Natural killer cell (primary cell): ENCODE data around the gene RABGAP1L. TPM values are rescaled to one million over a fixed set of nuclear protein-coding genes. Genes with fewer than 3 reads are reported as not detected.

Experiments used
- ATAC-seq, 3 donors: fragments of 150-1000 bp in 2 of 3; fragments of 200-7000 bp in 1 of 3; cut with Tn5 transposase; 1 replicate in 1 of 3; 2 replicates in 2 of 3; pipeline ENCODE4 v1.10.0; 2021; ENCODE audit warnings: mild to moderate bottlenecking in 2 of 3, moderate library complexity in 2 of 3
- DNase-seq, 2 donors: peaks; one replicate each; pipeline versions ENCODE4 v3.0.0 to v3.0.0-alpha.2; 2013 to 2021; ENCODE audit warnings: mixed read lengths in 1 of 2
- H3K27ac ChIP-seq: one replicate; pipeline ENCODE4 v1.5.1; 2013; ENCODE audit warnings: mild to moderate bottlenecking, low read length
- H3K27me3 ChIP-seq: one replicate; pipeline ENCODE4 v1.6.1; 2013; ENCODE audit warnings: low read length; ENCODE audit not compliant: control insufficient read depth, insufficient read depth
- H3K36me3 ChIP-seq: one replicate; pipeline ENCODE4 v1.6.1; 2013; ENCODE audit warnings: low read length; ENCODE audit not compliant: control insufficient read depth, insufficient read depth
- H3K4me1 ChIP-seq: one replicate; pipeline ENCODE4 v1.6.1; 2013; ENCODE audit warnings: low read length; ENCODE audit not compliant: control insufficient read depth, insufficient read depth
- H3K4me3 ChIP-seq: one replicate; pipeline ENCODE4 v1.5.1; 2013; ENCODE audit warnings: low read length
- H3K9me3 ChIP-seq: one replicate; pipeline ENCODE4 v1.6.1; 2013; ENCODE audit warnings: low read length; ENCODE audit not compliant: control insufficient read depth, insufficient read depth
- H3K27ac Mint-ChIP-seq, 2 donors: one replicate each; pipeline ENCODE4 v1.8.0; 2022; ENCODE audit warnings: mild to moderate bottlenecking in 2 of 2, mixed read lengths in 2 of 2, moderate library complexity in 1 of 2
- H3K27me3 Mint-ChIP-seq, 2 donors: one replicate each; pipeline ENCODE4 v1.8.0; 2022; ENCODE audit warnings: low read depth in 2 of 2, mixed read lengths in 2 of 2
- H3K36me3 Mint-ChIP-seq: one replicate; pipeline ENCODE4 v1.8.0; 2022; ENCODE audit warnings: mixed read lengths
- H3K4me1 Mint-ChIP-seq, 2 donors: one replicate each; pipeline ENCODE4 v1.8.0; 2022; ENCODE audit warnings: mixed read lengths in 2 of 2
- H3K4me3 Mint-ChIP-seq: one replicate; pipeline ENCODE4 v1.8.0; 2022; ENCODE audit warnings: mild to moderate bottlenecking, moderate library complexity, mixed read lengths
- H3K9me3 Mint-ChIP-seq, 2 donors: one replicate each; pipeline ENCODE4 v1.8.0; 2022; ENCODE audit warnings: mixed read lengths in 2 of 2
- WGBS: methylation state at CpG from one replicate; pipeline ENCODE4 v1.1.7; 2013; ENCODE audit warnings: missing lambda C conversion rate; ENCODE audit not compliant: insufficient coverage; 5-methylcytosine and 5-hydroxymethylcytosine counted together
- intact Hi-C: fragments of 100-400 bp; cut with micrococcal nuclease; formaldehyde crosslinking; loops from one replicate; pipeline ENCODE4 v1.14.2; 2022
- total RNA-seq, 4 donors: library from RNA; stranded (reverse); fragments of 120-200 nt in 1 of 4; gene quantifications; one replicate each; pipeline versions ENCODE4 v1.2.3 to v1.2.4, GENCODE V29; 2013 to 2022
- TF ChIP-seq, protein P1 (sequence below): fragments of 200-600 bp; IDR thresholded peaks from one replicate; pipeline ENCODE4 v1.8.0; 2022; ENCODE audit warnings: antibody characterized with exemption

RABGAP1L gene
- total RNA-seq, 3 donors from 2014 or later (not counting 1 experiment from before 2014, with no cell fraction given) = 145 to 168 (median 153) TPM

DNA sequence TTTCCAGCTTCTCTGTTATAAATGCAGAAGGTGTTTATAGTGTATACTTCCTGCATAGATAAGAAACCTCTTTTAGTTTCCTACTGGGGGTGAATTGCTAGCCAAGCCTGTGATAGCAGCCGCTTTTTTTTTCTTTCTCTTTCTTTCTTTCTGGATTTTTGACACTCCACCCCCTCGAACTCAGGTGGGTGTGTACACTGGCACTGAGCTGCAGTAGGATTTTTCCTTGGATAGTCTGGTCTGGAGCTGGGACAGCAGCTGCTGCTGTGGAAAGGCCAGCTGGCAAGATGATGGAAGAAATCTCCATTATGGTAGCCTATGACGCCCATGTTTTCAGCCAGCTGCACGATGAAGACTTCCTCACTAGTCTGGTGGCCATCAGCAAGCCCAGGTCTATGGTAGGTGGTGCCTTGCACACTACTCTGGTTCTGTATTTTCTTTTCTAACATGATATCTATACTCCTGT, 717.9 kb downstream of the RABGAP1L start:
- TF ChIP-seq, protein P1, sequence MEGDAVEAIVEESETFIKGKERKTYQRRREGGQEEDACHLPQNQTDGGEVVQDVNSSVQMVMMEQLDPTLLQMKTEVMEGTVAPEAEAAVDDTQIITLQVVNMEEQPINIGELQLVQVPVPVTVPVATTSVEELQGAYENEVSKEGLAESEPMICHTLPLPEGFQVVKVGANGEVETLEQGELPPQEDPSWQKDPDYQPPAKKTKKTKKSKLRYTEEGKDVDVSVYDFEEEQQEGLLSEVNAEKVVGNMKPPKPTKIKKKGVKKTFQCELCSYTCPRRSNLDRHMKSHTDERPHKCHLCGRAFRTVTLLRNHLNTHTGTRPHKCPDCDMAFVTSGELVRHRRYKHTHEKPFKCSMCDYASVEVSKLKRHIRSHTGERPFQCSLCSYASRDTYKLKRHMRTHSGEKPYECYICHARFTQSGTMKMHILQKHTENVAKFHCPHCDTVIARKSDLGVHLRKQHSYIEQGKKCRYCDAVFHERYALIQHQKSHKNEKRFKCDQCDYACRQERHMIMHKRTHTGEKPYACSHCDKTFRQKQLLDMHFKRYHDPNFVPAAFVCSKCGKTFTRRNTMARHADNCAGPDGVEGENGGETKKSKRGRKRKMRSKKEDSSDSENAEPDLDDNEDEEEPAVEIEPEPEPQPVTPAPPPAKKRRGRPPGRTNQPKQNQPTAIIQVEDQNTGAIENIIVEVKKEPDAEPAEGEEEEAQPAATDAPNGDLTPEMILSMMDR = no peak
- H3K27ac Mint-ChIP-seq = peak overlapping the region; percentile 39 to 67
- H3K36me3 ChIP-seq = peaks cover 5% of the 10 kb centered on the region
- DNase-seq = peak in 1 of 2 donors; percentile 7
- no peaks in the 10 kb centered on the region for H3K9me3 ChIP-seq
- H3K27me3 Mint-ChIP-seq = no peaks in the 10 kb centered on the region
- H3K4me1 Mint-ChIP-seq = peaks cover 19 to 21% of the 10 kb centered on the region in 2 donors
- ATAC-seq = no peak
- peaks cover 3% of the 10 kb centered on the region for H3K4me1 ChIP-seq
- intact Hi-C loops = no loop called here
- no peaks in the 10 kb centered on the region for H3K27me3 ChIP-seq
- WGBS = 67% methylated on average over 4 of the region's 4 CpGs
- H3K9me3 Mint-ChIP-seq = no peaks in the 10 kb centered on the region
- H3K4me3 Mint-ChIP-seq = peak overlapping the region; percentile 66
- no peak overlapping the region for H3K4me3 ChIP-seq
- H3K27ac ChIP-seq = no peak overlapping the region
- H3K36me3 Mint-ChIP-seq = no peaks in the 10 kb centered on the region

- H3K4me1 Mint-ChIP-seq = peaks cover 14 to 16% of the 10 kb centered on the region in 2 donors
- no peak overlapping the region for H3K4me3 ChIP-seq
- no peak overlapping the region for H3K27ac Mint-ChIP-seq
- no peaks in the 10 kb centered on the region for H3K9me3 Mint-ChIP-seq
- DNase-seq = no peak
- TF ChIP-seq, protein P1 = no peak
- H3K4me3 Mint-ChIP-seq = no peak overlapping the region
- ATAC-seq = no peak
- no peaks in the 10 kb centered on the region for H3K27me3 ChIP-seq
- H3K27me3 Mint-ChIP-seq = no peaks in the 10 kb centered on the region
- WGBS = 92% methylated on average over 2 of the region's 3 CpGs
- intact Hi-C loops = no loop called here
- no peaks in the 10 kb centered on the region for H3K9me3 ChIP-seq
- no peak overlapping the region for H3K27ac ChIP-seq
- peaks cover 5% of the 10 kb centered on the region for H3K36me3 ChIP-seq
- H3K36me3 Mint-ChIP-seq = no peaks in the 10 kb centered on the region
- H3K4me1 ChIP-seq = peaks cover 3% of the 10 kb centered on the region
These were observed 720.9 kb downstream of the RABGAP1L start for GRCh38 chr1:174880171-174880570.

GRCh38 chr1:174883409-174883808, 724.1 kb downstream of the RABGAP1L start:
- Histone ChIP-seq H3K4me1 (no peaks in the 10 kb centered on the region), H3K9me3 (no peaks in the 10 kb centered on the region), H3K4me3 (no peak overlapping the region), H3K27ac (no peak overlapping the region), H3K36me3 (peaks cover 5% of the 10 kb centered on the region), H3K27me3 (no peaks in the 10 kb centered on the region)
- Mint-ChIP-seq H3K36me3 (no peaks in the 10 kb centered on the region), H3K27me3 (no peaks in the 10 kb centered on the region), H3K9me3 (no peaks in the 10 kb centered on the region), H3K27ac (no peak overlapping the region), H3K4me1 (peaks cover 6% of the 10 kb centered on the region in 2 donors), H3K4me3 (no peak overlapping the region)
- WGBS = 100% methylated on average over 1 of the region's 1 CpG
- TF ChIP-seq, protein P1 = no peak
- intact Hi-C loops = no loop called here
- DNase-seq (peak in 1 of 2 donors; percentile 48), ATAC-seq (no peak)

DNA sequence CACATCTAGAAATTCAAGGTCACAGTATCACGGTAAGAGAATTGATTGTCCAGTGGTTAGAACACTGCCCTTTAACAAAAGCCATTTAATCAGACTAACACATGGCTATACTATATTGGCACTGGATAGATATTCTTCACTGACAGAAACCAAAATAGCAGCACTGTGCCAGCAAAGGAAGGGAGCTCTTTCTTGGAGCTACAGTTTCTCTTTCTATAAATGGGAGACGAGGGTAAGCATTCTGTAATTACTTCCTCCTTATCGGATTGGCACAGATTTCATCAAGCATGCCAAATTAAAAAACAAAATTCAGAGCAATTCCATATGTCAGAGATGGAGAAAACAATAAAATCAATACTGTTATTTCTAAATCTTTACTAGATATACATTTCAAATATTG, 724.7 kb downstream of the RABGAP1L start:
- 83% methylated on average over 2 of the region's 3 CpGs for WGBS
- no peaks in the 10 kb centered on the region for H3K27me3 Mint-ChIP-seq
- no peaks in the 10 kb centered on the region for H3K27me3 ChIP-seq
- H3K9me3 Mint-ChIP-seq = no peaks in the 10 kb centered on the region
- peaks cover 5% of the 10 kb centered on the region for H3K36me3 ChIP-seq
- no peak overlapping the region for H3K27ac ChIP-seq
- no peak for ATAC-seq
- no peaks in the 10 kb centered on the region for H3K36me3 Mint-ChIP-seq
- no peak overlapping the region for H3K4me3 ChIP-seq
- intact Hi-C loops = no loop called here
- DNase-seq = no peak
- H3K9me3 ChIP-seq = no peaks in the 10 kb centered on the region
- TF ChIP-seq, protein P1 = no peak
- no peak overlapping the region for H3K4me3 Mint-ChIP-seq
- peaks cover 6% of the 10 kb centered on the region in 2 donors for H3K4me1 Mint-ChIP-seq
- H3K4me1 ChIP-seq = no peaks in the 10 kb centered on the region
- H3K27ac Mint-ChIP-seq = no peak overlapping the region
